ENCODE data around the gene CRYBG3.

DNA sequence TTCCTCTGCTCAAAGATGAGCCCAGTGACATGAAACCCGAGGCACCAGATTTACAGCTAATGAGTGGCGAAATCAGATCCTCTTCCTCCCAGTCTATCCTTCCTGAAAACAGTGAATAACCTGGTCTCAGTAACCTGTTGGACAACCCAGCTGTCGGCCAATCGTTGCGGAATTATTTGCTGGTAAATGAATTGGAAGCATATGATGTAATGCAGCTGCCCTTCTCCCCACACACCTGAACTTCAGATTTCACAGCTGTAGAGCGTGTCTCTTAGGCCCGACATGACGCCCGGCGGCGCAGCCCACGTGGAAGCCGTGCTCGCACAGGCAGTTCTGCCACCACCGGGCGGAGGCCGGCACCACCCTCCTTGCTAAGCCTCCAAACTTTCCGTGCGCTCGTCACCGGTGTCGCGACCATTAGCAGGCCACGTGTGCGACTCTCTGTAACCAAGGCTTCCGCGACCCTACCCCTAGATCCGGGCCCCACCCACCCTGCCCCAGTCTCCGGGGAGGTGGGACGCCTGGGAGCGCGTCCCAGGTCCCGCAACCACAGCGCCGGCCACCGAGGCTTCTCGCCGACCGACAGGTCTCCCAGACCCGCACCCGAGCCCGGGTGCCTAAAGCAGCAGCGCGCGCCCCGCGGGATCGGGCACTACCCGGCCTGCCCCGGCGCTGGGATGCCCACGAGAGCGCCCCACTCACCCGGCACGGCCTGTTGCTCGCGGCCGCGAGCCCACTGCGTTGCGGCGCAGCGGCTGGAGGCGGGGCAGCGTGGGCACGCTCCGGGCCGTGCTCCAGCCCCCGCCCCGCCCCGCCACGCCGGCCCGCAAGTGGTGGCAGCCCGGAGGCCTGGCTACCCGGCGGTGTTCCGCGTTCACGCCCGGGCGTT, 150.1 kb downstream of the CRYBG3 start, which contains the start of gene RIOX2:
- TF ChIP-seq, protein P1, sequence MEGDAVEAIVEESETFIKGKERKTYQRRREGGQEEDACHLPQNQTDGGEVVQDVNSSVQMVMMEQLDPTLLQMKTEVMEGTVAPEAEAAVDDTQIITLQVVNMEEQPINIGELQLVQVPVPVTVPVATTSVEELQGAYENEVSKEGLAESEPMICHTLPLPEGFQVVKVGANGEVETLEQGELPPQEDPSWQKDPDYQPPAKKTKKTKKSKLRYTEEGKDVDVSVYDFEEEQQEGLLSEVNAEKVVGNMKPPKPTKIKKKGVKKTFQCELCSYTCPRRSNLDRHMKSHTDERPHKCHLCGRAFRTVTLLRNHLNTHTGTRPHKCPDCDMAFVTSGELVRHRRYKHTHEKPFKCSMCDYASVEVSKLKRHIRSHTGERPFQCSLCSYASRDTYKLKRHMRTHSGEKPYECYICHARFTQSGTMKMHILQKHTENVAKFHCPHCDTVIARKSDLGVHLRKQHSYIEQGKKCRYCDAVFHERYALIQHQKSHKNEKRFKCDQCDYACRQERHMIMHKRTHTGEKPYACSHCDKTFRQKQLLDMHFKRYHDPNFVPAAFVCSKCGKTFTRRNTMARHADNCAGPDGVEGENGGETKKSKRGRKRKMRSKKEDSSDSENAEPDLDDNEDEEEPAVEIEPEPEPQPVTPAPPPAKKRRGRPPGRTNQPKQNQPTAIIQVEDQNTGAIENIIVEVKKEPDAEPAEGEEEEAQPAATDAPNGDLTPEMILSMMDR (conservative IDR thresholded peaks at IDR 0.05) = peak; percentile 8; the same call in 1 of the 2 replicates
- TF ChIP-seq ZFX (IDR thresholded peaks at IDR 0.05) = peak; percentile 68

All from C4-2B (cell line).